Embryonic facial prominence (tissue), 1 donor: ENCODE data around the gene VSTM2B.
"Not testable (repeated sequence)": the region's sequence is repeated elsewhere in the genome, so short reads cannot be mapped to it uniquely, and the experiment has no call there.

Source experiments
- DNase-seq: peaks from one replicate; pipeline ENCODE4 v3.0.0-alpha.2; 2016; ENCODE audit errors: extremely low spot score

The VSTM2B gene

DNA sequence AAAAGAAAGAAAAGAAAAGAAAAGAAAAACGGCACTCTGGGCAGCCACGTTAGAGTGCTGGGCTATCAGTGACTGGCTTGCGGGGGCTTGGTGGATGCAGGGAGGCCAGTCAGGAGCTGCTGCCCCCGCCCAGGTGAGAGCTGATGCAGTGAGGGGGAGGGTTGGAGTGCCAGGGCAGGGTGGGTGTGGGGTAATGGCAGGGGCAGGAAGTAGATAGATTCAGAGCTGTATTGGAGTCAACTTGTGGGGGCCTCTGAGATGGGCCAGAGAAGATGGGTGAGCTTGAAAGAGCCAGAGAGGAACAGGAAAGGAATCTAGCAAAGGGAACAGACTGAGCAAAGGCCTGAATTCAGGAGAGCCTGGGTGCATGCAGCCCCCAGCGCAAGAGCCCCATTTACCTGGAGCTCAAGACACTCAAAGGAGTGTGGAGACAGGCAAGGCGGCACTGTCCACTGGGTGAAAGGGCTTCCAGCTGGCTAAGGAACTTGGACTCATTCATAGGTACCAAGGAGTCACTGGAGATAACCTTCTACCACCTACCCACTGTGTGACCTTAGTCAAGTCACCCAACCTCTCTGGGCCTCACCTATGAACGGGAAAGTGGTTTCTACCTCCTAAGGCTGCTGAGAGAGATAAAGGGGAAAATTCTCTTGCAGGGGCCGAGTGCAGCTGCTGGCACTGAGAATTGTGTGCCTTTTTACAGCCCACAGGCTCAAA, 20.2 kb downstream of the VSTM2B start:
- DNase-seq, result no peak

GRCh38 chr19:29546583-29547190, 20.9 kb downstream of the VSTM2B start:
- DNase-seq, result no peak

DNA sequence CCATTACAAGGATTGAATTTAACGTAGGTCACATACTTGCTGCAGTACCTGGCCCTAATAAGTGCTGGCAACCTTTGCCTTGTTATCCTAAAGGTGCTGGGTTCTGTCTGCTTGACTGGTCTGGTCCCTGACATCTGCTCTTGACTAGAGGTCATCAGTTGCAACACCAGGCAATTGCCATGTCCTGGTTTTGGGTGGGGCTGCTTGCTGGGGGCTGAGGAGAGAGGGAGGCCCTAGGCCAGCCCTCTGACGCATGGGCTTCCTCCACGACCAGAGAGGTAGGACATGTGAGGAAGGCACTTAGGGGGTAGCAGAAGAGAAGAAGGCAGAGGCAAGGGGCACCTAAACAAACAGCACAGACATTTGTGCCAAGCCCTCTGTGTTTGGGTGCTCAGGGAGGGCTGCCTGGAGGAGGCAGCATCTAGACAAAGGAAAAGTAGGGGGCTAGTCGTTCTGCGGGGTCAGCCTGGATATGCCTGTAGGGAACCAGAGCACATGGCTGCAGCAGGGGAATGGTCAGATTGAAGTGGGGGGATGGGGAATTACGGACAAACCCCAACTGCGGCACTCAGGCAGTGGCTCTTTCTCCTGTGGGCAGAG, 21.7 kb downstream of the VSTM2B start:
- no peak for DNase-seq

DNA sequence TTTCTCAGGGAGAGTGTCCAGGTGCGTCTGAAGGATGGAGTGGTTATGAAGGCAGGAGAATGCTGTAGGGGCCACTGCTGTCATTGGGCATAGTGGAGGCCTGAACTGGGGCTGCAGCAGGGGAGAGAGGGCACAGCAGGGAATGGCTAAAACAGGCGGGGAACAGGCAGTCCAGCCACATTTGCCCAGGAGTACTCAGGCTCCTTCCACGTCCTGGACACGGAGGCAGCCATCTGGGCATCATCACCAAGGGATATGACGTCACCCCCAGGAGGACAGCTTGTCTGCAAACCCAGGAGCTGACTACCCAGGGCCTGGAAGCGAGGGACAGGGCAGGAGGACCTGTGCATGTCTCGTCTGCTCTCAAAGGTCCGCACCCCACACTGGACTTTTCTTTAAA, 22.2 kb downstream of the VSTM2B start:
- no peak for DNase-seq

DNA sequence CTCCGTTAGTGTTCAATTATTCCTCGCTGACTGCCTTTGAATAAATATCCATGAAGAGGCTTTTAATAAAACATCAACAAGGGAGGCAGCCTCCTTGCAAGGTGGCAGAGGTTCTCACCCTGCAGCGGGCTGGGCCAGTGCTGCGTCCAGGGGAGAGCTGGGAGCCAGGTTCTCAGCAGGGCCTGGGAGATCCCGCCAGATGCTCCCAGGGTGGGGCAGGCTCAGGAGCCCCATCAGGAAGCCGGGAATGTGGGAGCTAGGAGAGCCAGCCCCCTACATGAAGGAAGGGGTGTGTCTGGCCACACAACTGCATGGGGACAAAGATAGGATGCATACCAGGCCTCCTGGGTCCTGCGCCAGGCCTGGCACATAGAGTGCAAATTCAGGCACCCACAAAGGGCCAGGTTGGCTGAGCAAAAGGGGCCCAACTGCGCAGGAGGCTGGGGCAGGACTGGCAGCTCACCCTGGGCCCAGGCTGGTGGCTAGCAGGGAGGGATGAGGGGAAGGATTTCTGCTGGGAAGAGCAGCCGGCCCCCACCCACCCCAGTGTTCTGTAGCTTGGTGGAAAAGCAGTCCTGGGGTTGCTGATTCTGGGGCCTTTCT, 22.8 kb downstream of the VSTM2B start:
- DNase-seq, result no peak

GRCh38 chr19:29549105-29550070, 23.6 kb downstream of the VSTM2B start:
- no peak for DNase-seq

- DNase-seq, result no peak
These were observed 25.1 kb downstream of the VSTM2B start for GRCh38 chr19:29550896-29551295.

GRCh38 chr19:29551774-29552173, 26.0 kb downstream of the VSTM2B start:
- no peak for DNase-seq

GRCh38 chr19:29552454-29553280, 26.9 kb downstream of the VSTM2B start:
- DNase-seq, result no peak

DNA sequence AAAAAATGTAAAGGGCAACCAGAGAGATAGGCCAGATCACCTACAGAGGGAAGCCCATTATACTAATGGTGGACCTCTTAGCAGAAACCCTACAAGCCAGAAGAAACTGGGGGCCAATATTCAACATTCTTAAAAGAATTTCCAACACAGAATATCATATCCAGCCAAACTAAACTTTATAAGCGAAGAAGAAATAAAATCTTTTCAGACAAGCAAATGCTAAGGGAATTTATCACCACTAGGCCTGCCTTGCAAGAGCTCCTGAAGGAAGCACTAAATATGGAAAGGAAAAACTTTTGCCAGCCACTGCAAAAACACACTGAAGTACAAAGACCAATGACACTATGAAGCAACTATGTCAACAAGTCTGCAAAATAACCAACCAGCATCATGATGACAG, 28.4 kb downstream of the VSTM2B start:
- DNase-seq, result no peak

DNA sequence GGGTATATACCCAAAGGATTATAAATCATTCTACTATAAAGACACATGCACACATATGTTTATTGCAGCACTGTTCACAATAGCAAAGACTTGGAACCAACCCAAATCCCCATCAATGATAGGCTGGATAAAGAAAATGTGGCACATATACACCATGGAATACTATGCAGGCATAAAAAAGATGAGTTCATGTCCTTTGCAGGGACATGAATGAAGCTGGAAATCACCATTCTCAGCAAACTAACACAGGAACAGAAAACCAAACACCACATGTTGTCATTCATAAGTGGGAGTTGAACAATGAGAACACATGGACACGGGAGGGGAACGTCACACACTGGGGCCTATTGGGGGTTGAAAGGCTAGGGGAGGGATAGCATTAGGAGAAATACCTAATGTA, 33.3 kb downstream of the VSTM2B start:
- not testable (repeated sequence) for DNase-seq

DNA sequence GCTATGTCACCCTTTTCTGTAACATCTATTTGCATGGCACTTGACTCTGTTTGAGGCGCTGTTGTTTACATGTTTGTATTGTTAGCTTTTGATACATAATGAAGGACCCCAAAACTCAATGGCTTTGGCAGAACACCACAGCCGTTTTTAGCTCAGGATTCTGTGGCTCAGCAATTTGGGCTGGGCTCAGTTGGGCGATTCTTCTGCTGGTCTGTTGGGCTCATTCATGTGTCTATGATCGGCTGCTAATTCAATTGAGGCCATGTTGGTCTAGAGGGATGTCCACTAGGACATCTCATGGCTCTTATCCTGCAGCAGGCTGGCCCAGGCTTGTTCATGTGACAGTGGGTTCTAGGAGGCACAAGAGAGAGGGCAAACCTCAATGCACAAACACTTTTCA, 33.9 kb downstream of the VSTM2B start:
- no peak for DNase-seq

- no peak for DNase-seq
These were observed 34.7 kb downstream of the VSTM2B start for GRCh38 chr19:29560313-29561075.

DNA sequence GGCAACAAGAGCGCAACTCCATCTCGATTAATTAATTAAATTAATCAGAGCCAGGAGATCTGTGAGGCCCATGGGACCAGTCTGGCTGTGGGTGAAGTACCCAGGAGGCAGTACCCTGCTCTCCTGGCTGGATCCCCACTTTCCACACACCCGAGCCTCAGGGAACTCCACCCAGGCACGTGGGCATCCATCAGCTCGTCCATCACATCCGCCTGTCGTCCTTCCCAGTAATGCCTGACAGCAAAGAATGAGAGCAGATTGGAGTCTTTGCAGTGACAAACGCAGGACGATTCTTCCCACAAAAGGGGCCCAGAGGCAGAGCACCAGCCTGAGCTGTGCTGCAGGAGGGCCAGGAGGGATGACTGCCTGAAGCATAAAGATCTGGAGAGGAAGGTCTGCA, 35.8 kb downstream of the VSTM2B start:
- no peak for DNase-seq

DNA sequence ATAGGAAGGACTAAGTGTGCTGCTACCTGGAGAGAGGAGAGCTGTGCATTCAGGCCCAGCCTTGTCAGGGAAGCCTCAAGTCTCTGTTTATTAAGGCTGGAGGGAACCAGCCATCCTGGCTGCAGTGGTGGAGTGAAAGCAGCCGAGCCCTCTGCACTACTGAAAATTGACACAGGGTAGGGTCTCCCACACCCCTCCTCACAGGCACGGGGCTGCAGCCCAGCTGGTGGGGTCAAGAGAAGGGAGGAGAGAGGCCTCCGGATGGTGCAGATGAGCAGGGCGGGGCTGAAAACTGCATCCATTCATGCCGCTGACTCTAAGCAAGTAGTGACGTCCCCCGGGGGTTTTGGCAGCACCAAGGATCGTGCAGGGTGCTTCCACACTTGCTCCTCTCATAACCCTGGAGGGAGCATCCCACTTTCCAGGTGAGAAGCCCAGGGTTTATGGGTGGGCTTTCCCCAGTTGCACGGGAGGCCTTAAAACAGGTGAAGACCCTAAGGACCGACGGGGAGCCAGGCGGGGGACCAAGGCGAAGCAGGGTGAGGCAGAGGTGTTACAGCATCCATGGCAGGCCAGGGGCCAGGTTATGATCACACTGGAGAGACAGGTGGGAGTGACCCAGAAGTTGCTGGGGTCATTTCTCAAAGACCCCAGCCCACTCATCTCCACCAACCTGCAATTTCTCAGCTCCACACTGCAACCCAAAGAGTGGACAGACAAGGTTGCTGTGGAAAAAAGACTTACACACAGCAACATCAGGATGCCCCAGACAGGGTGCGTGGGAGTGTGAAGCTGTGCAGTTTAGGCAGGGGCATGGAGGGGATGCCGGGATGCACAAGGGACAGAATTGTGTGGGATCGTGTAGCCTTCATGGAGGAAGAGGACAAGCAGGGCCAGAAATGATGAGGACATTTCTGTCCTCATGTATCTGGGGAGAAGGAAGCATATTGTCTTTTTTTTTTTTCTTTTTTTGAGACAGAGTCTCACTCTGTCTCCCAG, 36.8 kb downstream of the VSTM2B start:
- no peak for DNase-seq

GRCh38 chr19:29563486-29564101, 37.8 kb downstream of the VSTM2B start:
- DNase-seq, result no peak

GRCh38 chr19:29564574-29565005, 38.8 kb downstream of the VSTM2B start:
- no peak for DNase-seq

DNA sequence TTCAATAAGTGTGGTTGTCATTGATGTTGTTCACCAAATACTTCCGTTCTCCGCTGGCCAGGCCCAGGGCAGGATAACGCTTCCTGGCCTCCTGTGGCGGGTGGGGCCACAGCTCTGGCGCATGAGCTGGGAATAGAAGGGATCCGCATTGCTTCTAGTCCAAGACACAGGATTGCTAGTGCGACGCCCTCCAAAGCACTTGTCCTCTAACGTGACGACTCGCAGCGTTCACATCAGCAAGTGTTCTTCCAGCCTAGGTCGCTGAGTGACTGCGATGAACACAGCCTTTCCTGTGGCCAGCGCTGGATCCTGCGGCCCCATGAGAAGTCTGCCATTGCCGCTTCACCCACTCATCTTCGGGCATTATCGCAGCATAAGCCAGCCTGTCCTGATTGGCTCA, 39.4 kb downstream of the VSTM2B start:
- no peak for DNase-seq
